Testis (tissue), 3 donors: ENCODE results near the gene SMAD6. TPM values are rescaled to one million over a fixed set of nuclear protein-coding genes. Genes with fewer than 3 reads are reported as not detected.

Experiments
- DNase-seq: peaks from one replicate; pipeline ENCODE4 v3.0.0-alpha.2; 2019
- H3K27ac ChIP-seq, 2 donors: fragments of 200-600 bp; sonication (generic); one replicate each; pipeline ENCODE4 v1.5.1; 2019
- H3K27me3 ChIP-seq: fragments of 200-600 bp; sonication (generic); one replicate; pipeline ENCODE4 v1.5.1; 2019
- H3K36me3 ChIP-seq: fragments of 200-600 bp; sonication (generic); one replicate; pipeline ENCODE4 v1.5.1; 2017; ENCODE audit warnings: low read depth; ENCODE audit errors: missing control alignments
- H3K4me1 ChIP-seq: fragments of 200-600 bp; sonication (generic); one replicate; pipeline ENCODE4 v1.5.1; 2019
- H3K4me3 ChIP-seq, 2 donors: fragments of 200-600 bp; sonication (generic); one replicate each; pipeline ENCODE4 v1.5.1; 2017 to 2019
- H3K9me3 ChIP-seq: fragments of 200-600 bp; sonication (generic); one replicate; pipeline ENCODE4 v1.5.1; 2017
- CTCF ChIP-seq, 3 experiments: fragments of 450-650 bp in 2 of 3; fragments of 200-600 bp in 1 of 3; sonication (generic) in 1 of 3; IDR thresholded peaks; one replicate each; pipeline ENCODE4 v1.5.1; 2016 to 2019; ENCODE audit warnings: antibody characterized with exemption in 3 of 3, mild to moderate bottlenecking in 2 of 3, moderate library complexity in 1 of 3
- POLR2A ChIP-seq: fragments of 450-650 bp; IDR thresholded peaks from one replicate; pipeline ENCODE4 v1.6.1; 2017; ENCODE audit warnings: antibody characterized with exemption, mild to moderate bottlenecking, moderate library complexity
- WGBS, 2 donors: methylation state at CpG; one replicate each; pipeline ENCODE4 v1.1.5; 2018; 5-methylcytosine and 5-hydroxymethylcytosine counted together
- intact Hi-C: fragments of 100-400 bp; cut with DNase I; formaldehyde crosslinking; loops from one replicate; pipeline ENCODE4 v1.15.1; 2023; ENCODE audit warnings: low total_unique reads
- polyA plus RNA-seq: library from polyadenylated mRNA; stranded (reverse); fragments of 350-450 nt; fragmentation: Illumina TruSeq; extraction: RNeasy Lipid Tissue Mini Kit (QIAGEN cat#74804); gene quantifications from one replicate; pipeline ENCODE4 v1.2.3, GENCODE V29; 2014; ENCODE audit warnings: low read depth, low replicate concordance; ENCODE audit not compliant: insufficient read depth
- total RNA-seq, 2 donors: library from RNA; depleted of rRNA; stranded (reverse); fragments of >200 nt; gene quantifications; one replicate each; pipeline ENCODE4 v1.2.3, GENCODE V29; 2016

The SMAD6 gene
- total and polyA plus RNA-seq, 3 donors from 2014 or later, result 3.2 to 19.4 (median 17.5) TPM

- H3K4me3 ChIP-seq, result no peak overlapping the region
- TF ChIP-seq POLR2A (no peak), CTCF (IDR thresholded peaks at IDR 0.05) (no peak)
These were observed 98.7 kb downstream of the SMAD6 start for GRCh38 chr15:66800584-66801235.

GRCh38 chr15:66801266-66801665, 99.2 kb downstream of the SMAD6 start:
- intact Hi-C loops, result no loop called here
- H3K4me3 ChIP-seq, result no peak overlapping the region
- H3K36me3 ChIP-seq, result no peaks in the 10 kb centered on the region
- H3K9me3 ChIP-seq, result no peaks in the 10 kb centered on the region
- peaks cover 12% of the 10 kb centered on the region for H3K4me1 ChIP-seq
- no peak overlapping the region for H3K27ac ChIP-seq
- TF ChIP-seq CTCF (IDR thresholded peaks at IDR 0.05) (no peak), POLR2A (no peak)
- no peaks in the 10 kb centered on the region for H3K27me3 ChIP-seq
- WGBS, 2 donors, result 67 to 83% methylated on average over 3 of the region's 3 CpGs
- DNase-seq, result no peak

More at GRCh38 chr15:66800584-66801235, 98.7 kb downstream of the SMAD6 start:
- Histone ChIP-seq H3K9me3 (no peaks in the 10 kb centered on the region), H3K36me3 (no peaks in the 10 kb centered on the region), H3K27ac (no peak overlapping the region), H3K4me1 (peaks cover 12% of the 10 kb centered on the region), H3K27me3 (no peaks in the 10 kb centered on the region)
- intact Hi-C loops, result no loop called here
- WGBS, 2 donors, result 71 to 83% methylated on average over 11 of the region's 11 CpGs
- DNase-seq, result peak; percentile 6

GRCh38 chr15:66802025-66803001, 100.3 kb downstream of the SMAD6 start:
- no peak for DNase-seq
- 75 to 83% methylated on average over 11 to 13 of the region's 13 CpGs for WGBS, 2 donors
- peaks cover 12% of the 10 kb centered on the region for H3K4me1 ChIP-seq
- no peaks in the 10 kb centered on the region for H3K36me3 ChIP-seq
- intact Hi-C loops, result no loop called here
- H3K9me3 ChIP-seq, result no peaks in the 10 kb centered on the region
- H3K27ac ChIP-seq, result peak overlapping the region in 1 of 2 donors; percentile 38
- TF ChIP-seq POLR2A, result no peak
- no peak for TF ChIP-seq CTCF (IDR thresholded peaks at IDR 0.05)
- no peaks in the 10 kb centered on the region for H3K27me3 ChIP-seq
- no peak overlapping the region for H3K4me3 ChIP-seq

GRCh38 chr15:66803182-66803729, 101.2 kb downstream of the SMAD6 start:
- H3K27me3 ChIP-seq, result no peaks in the 10 kb centered on the region
- 29 to 32% methylated on average over 10 to 12 of the region's 12 CpGs for WGBS, 2 donors
- peak overlapping the region in 1 of 2 donors; percentile 38 for H3K27ac ChIP-seq
- H3K9me3 ChIP-seq, result no peaks in the 10 kb centered on the region
- H3K36me3 ChIP-seq, result no peaks in the 10 kb centered on the region
- intact Hi-C loops, result no loop called here
- H3K4me1 ChIP-seq, result peaks cover 12% of the 10 kb centered on the region
- DNase-seq, result peak; percentile 72
- TF ChIP-seq POLR2A (no peak), CTCF (IDR thresholded peaks at IDR 0.05) (no peak)
- H3K4me3 ChIP-seq, result no peak overlapping the region
